ENCODE data around the gene NFIC. TPM values are rescaled to one million over a fixed set of nuclear protein-coding genes. Genes with fewer than 3 reads are reported as not detected.

Gene NFIC
- polyA plus RNA-seq, 4 donors = 4.5 to 37.9 (median 8.2) TPM

- 68 to 82% (median 80%) methylated on average over 11 of the region's 11 CpGs for WGBS, 3 donors
- FAIRE-seq = no peak
These were observed 12.2 kb downstream of the NFIC start for GRCh38 chr19:3378352-3379150.

DNA sequence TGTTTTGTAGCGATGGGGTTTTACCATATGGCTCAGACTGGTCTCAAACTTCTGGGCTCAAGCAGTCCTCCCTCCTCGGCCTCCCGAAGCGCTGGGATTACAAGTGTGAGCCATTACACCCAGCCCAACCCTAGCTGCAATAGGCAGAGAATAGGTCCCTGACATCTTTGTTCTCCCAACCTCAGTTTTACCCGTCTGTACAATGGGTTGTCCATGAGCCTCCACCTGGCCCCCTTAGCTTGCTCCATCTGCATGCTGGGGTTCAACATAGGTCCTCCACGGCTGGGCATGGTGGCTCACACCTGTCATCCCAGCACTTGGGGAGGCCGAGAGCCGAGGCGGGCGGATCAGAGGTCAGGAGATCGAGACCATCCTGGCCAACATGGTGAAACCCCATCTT lies 14.4 kb downstream of the NFIC start:
- H3K27me3 ChIP-seq (ENCODE audit: control insufficient read depth in 3 of 3, insufficient read depth in 3 of 3, low read length in 3 of 3) = no peaks in the 10 kb centered on the region
- no peak overlapping the region for H3K4me3 ChIP-seq (ENCODE audit: low read depth in 1 of 3, low read length in 3 of 3)
- FAIRE-seq (no peak), DNase-seq (no peak)
- peaks cover 2 to 5% (median 4%) of the 10 kb centered on the region in 3 donors for H3K4me1 ChIP-seq (ENCODE audit: control insufficient read depth in 3 of 3, insufficient read depth in 2 of 3, low read depth in 1 of 3, low read length in 2 of 3)
- H3K36me3 ChIP-seq (ENCODE audit: control insufficient read depth in 3 of 3, insufficient read depth in 2 of 3, low read depth in 1 of 3, low read length in 3 of 3) = peaks cover 0 to 24% (median 2%) of the 10 kb centered on the region in 3 donors
- 96 to 97% (median 97%) methylated on average over 11 of the region's 11 CpGs for WGBS, 3 donors
- no peaks in the 10 kb centered on the region for H3K9me3 ChIP-seq (ENCODE audit: control insufficient read depth in 2 of 2, insufficient read depth in 1 of 2, low read depth in 1 of 2, low read length in 1 of 2)
- no peak overlapping the region for H3K27ac ChIP-seq (ENCODE audit: low read depth in 1 of 3, low read length in 2 of 3)

More at GRCh38 chr19:3378352-3379150, 12.2 kb downstream of the NFIC start:
- Histone ChIP-seq H3K9me3 (ENCODE audit: control insufficient read depth in 2 of 2, insufficient read depth in 1 of 2, low read depth in 1 of 2, low read length in 1 of 2) (no peaks in the 10 kb centered on the region), H3K4me1 (ENCODE audit: control insufficient read depth in 3 of 3, insufficient read depth in 2 of 3, low read depth in 1 of 3, low read length in 2 of 3) (no peaks in the 10 kb centered on the region), H3K27ac (ENCODE audit: low read depth in 1 of 3, low read length in 2 of 3) (no peak overlapping the region), H3K36me3 (ENCODE audit: control insufficient read depth in 3 of 3, insufficient read depth in 2 of 3, low read depth in 1 of 3, low read length in 3 of 3) (peaks cover 0 to 22% (median 2%) of the 10 kb centered on the region in 3 donors), H3K4me3 (ENCODE audit: low read depth in 1 of 3, low read length in 3 of 3) (no peak overlapping the region), H3K27me3 (ENCODE audit: control insufficient read depth in 3 of 3, insufficient read depth in 3 of 3, low read length in 3 of 3) (no peaks in the 10 kb centered on the region)
- DNase-seq = no peak

DNA sequence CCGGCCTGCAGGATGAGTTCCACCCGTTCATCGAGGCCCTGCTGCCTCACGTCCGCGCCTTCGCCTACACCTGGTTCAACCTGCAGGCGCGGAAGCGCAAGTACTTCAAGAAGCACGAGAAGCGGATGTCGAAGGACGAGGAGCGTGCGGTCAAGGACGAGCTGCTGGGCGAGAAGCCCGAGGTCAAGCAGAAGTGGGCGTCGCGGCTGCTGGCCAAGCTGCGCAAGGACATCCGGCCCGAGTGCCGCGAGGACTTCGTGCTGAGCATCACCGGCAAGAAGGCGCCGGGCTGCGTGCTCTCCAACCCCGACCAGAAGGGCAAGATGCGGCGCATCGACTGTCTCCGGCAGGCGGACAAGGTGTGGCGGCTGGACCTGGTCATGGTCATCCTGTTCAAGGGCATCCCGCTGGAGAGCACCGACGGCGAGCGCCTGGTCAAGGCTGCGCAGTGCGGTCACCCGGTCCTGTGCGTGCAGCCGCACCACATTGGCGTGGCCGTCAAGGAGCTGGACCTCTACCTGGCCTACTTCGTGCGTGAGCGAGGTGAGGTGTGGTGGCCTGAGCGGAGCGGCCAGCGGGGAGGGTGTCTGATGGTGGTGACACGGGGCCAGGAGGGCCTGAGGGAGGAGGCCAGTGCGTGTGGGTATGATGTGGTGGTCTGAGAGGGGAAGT lies 15.5 kb downstream of the NFIC start:
- peaks cover 2 to 6% (median 5%) of the 10 kb centered on the region in 3 donors for H3K4me1 ChIP-seq (ENCODE audit: control insufficient read depth in 3 of 3, insufficient read depth in 2 of 3, low read depth in 1 of 3, low read length in 2 of 3)
- DNase-seq (no peak), FAIRE-seq (no peak)
- H3K27ac ChIP-seq (ENCODE audit: low read depth in 1 of 3, low read length in 2 of 3) = no peak overlapping the region
- H3K27me3 ChIP-seq (ENCODE audit: control insufficient read depth in 3 of 3, insufficient read depth in 3 of 3, low read length in 3 of 3) = no peaks in the 10 kb centered on the region
- 94 to 97% (median 94%) methylated on average over 54 to 59 of the region's 59 CpGs for WGBS, 3 donors
- no peak overlapping the region for H3K4me3 ChIP-seq (ENCODE audit: low read depth in 1 of 3, low read length in 3 of 3)
- no peaks in the 10 kb centered on the region for H3K9me3 ChIP-seq (ENCODE audit: control insufficient read depth in 2 of 2, insufficient read depth in 1 of 2, low read depth in 1 of 2, low read length in 1 of 2)
- H3K36me3 ChIP-seq (ENCODE audit: control insufficient read depth in 3 of 3, insufficient read depth in 2 of 3, low read depth in 1 of 3, low read length in 3 of 3) = peaks cover 0 to 28% (median 2%) of the 10 kb centered on the region in 3 donors

GRCh38 chr19:3382460-3383100 lies 16.2 kb downstream of the NFIC start:
- H3K4me1 ChIP-seq (ENCODE audit: control insufficient read depth in 3 of 3, insufficient read depth in 2 of 3, low read depth in 1 of 3, low read length in 2 of 3) = peaks cover 2 to 8% (median 6%) of the 10 kb centered on the region in 3 donors
- FAIRE-seq (no peak), DNase-seq (no peak)
- 87 to 95% (median 89%) methylated on average over 14 of the region's 14 CpGs for WGBS, 3 donors
- H3K4me3 ChIP-seq (ENCODE audit: low read depth in 1 of 3, low read length in 3 of 3) = no peak overlapping the region
- H3K27ac ChIP-seq (ENCODE audit: low read depth in 1 of 3, low read length in 2 of 3) = no peak overlapping the region
- peaks cover 0 to 29% (median 2%) of the 10 kb centered on the region in 3 donors for H3K36me3 ChIP-seq (ENCODE audit: control insufficient read depth in 3 of 3, insufficient read depth in 2 of 3, low read depth in 1 of 3, low read length in 3 of 3)
- H3K27me3 ChIP-seq (ENCODE audit: control insufficient read depth in 3 of 3, insufficient read depth in 3 of 3, low read length in 3 of 3) = no peaks in the 10 kb centered on the region
- H3K9me3 ChIP-seq (ENCODE audit: control insufficient read depth in 2 of 2, insufficient read depth in 1 of 2, low read depth in 1 of 2, low read length in 1 of 2) = no peaks in the 10 kb centered on the region

GRCh38 chr19:3383121-3383722 lies 16.8 kb downstream of the NFIC start:
- no peaks in the 10 kb centered on the region for H3K9me3 ChIP-seq (ENCODE audit: control insufficient read depth in 2 of 2, insufficient read depth in 1 of 2, low read depth in 1 of 2, low read length in 1 of 2)
- DNase-seq = no peak
- H3K36me3 ChIP-seq (ENCODE audit: control insufficient read depth in 3 of 3, insufficient read depth in 2 of 3, low read depth in 1 of 3, low read length in 3 of 3) = peaks cover 0 to 29% (median 2%) of the 10 kb centered on the region in 3 donors
- no peaks in the 10 kb centered on the region for H3K27me3 ChIP-seq (ENCODE audit: control insufficient read depth in 3 of 3, insufficient read depth in 3 of 3, low read length in 3 of 3)
- FAIRE-seq = no peak
- 75 to 85% (median 83%) methylated on average over 13 of the region's 13 CpGs for WGBS, 3 donors
- H3K4me1 ChIP-seq (ENCODE audit: control insufficient read depth in 3 of 3, insufficient read depth in 2 of 3, low read depth in 1 of 3, low read length in 2 of 3) = peaks cover 2 to 9% (median 6%) of the 10 kb centered on the region in 3 donors
- H3K4me3 ChIP-seq (ENCODE audit: low read depth in 1 of 3, low read length in 3 of 3) = no peak overlapping the region
- no peak overlapping the region for H3K27ac ChIP-seq (ENCODE audit: low read depth in 1 of 3, low read length in 2 of 3)

DNA sequence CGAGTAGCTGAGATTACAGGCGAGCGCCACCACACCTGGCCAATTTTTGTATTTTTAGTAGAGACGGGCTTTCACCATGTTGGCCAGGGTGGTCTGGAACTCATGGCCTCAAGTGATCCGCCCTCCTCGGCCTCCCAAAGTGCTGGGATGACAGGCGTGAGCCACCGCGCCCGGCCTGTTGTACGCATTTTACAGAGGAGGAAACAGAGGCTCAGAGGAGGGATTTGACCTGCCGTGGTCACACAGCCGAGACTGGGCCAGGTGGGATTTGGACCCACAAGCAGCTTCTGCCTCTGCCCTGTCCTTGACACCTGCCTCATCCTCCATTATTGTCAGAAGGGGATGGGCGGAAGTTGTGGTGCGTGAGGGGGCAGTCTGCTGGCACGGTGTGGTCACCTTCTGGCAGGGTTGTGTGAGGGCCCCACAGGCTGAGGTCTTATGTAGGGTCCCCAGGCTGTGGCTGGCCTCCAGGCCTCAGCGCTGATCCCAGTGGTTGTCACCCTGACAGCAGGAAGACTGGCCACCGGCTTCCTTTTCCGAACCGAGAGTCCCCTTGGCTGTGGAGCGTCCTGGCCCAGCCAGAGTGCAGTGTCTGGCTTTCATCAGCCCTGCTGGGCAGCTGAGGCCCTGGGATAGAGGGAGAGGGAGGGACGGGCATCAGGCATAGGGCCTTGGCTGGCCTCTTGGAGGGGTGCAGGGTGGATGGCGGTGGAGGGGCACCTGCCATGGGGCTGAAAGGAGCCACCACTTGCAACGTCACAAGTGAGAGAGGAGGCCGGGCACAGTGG lies 20.3 kb downstream of the NFIC start:
- Histone ChIP-seq H3K9me3 (ENCODE audit: control insufficient read depth in 2 of 2, insufficient read depth in 1 of 2, low read depth in 1 of 2, low read length in 1 of 2) (no peaks in the 10 kb centered on the region), H3K27me3 (ENCODE audit: control insufficient read depth in 3 of 3, insufficient read depth in 3 of 3, low read length in 3 of 3) (no peaks in the 10 kb centered on the region), H3K36me3 (ENCODE audit: control insufficient read depth in 3 of 3, insufficient read depth in 2 of 3, low read depth in 1 of 3, low read length in 3 of 3) (peaks cover 0 to 30% (median 0%) of the 10 kb centered on the region in 3 donors), H3K4me1 (ENCODE audit: control insufficient read depth in 3 of 3, insufficient read depth in 2 of 3, low read depth in 1 of 3, low read length in 2 of 3) (peaks cover 2 to 9% (median 6%) of the 10 kb centered on the region in 3 donors), H3K27ac (ENCODE audit: low read depth in 1 of 3, low read length in 2 of 3) (peak overlapping the region in 1 of 3 donors; percentile 0), H3K4me3 (ENCODE audit: low read depth in 1 of 3, low read length in 3 of 3) (no peak overlapping the region)
- FAIRE-seq (no peak), DNase-seq (no peak)
- WGBS, 3 donors = 83 to 94% (median 85%) methylated on average over 24 to 25 of the region's 25 CpGs

- Histone ChIP-seq H3K9me3 (ENCODE audit: control insufficient read depth in 2 of 2, insufficient read depth in 1 of 2, low read depth in 1 of 2, low read length in 1 of 2) (no peaks in the 10 kb centered on the region), H3K4me1 (ENCODE audit: control insufficient read depth in 3 of 3, insufficient read depth in 2 of 3, low read depth in 1 of 3, low read length in 2 of 3) (peaks cover 2 to 9% (median 6%) of the 10 kb centered on the region in 3 donors), H3K4me3 (ENCODE audit: low read depth in 1 of 3, low read length in 3 of 3) (no peak overlapping the region), H3K27me3 (ENCODE audit: control insufficient read depth in 3 of 3, insufficient read depth in 3 of 3, low read length in 3 of 3) (no peaks in the 10 kb centered on the region), H3K27ac (ENCODE audit: low read depth in 1 of 3, low read length in 2 of 3) (peak overlapping the region in 2 of 3 donors; percentile 67 to 77), H3K36me3 (ENCODE audit: control insufficient read depth in 3 of 3, insufficient read depth in 2 of 3, low read depth in 1 of 3, low read length in 3 of 3) (peaks cover 0 to 23% (median 0%) of the 10 kb centered on the region in 3 donors)
- DNase-seq (peak in 1 of 2 donors; percentile 84), FAIRE-seq (no peak)
- WGBS, 3 donors = 19 to 45% (median 38%) methylated on average over 32 to 42 of the region's 42 CpGs
These were observed 21.5 kb downstream of the NFIC start for GRCh38 chr19:3387645-3388589.
